Heart left ventricle (tissue), 13 donors: ENCODE results near the gene ABCA7.

ENCODE experiments used
- POLR2A ChIP-seq, 2 donors: fragments of 450-650 bp; IDR thresholded peaks; one replicate each; pipeline ENCODE4 v1.6.1; 2017; ENCODE audit warnings: antibody characterized with exemption in 2 of 2, mild to moderate bottlenecking in 2 of 2, moderate library complexity in 2 of 2
- TF ChIP-seq, protein P1 (sequence below), 12 donors: fragments of 200-600 bp; sonication (generic) in 4 of 12; IDR thresholded peaks; one replicate each; pipeline versions ENCODE4 v1.5.0 to v1.8.0; 2018 to 2022; ENCODE audit warnings: antibody characterized with exemption in 12 of 12, mild to moderate bottlenecking in 5 of 12
- donor health status: ischemic (EF 13 %, LVEDD 7.1; RV severe dilation, severe dysfunction).
- donor health status: DM: no; HTN: yes; CAD: no.
- donor health status: DM: no; HTN: no; CAD: no.
- donor health status: ischemic (EF 25% LVEDD 6.9; RV normal size, moderate dysfunction).
- donor health status: ischemic (EF 25% LVEDD 5.7; RV mildly dilated, moderate dysfunction).
- donor health status: ischemic (EF 35%, LVEDD 5.7; RV mildly dilated, moderate dysfunction).
- donor health status: nonischemic (EF 11% LVEDD 7.7; RV severe dilation, severe dysfunction).
- donor health status: DM: yes; HTN: yes; CAD: no.
- donor health status: PGD.
- donor health status: ischemic (EF 29% LVEDD 5.4; RV normal size, mild dysfunction).
- donor health status: nonischemic (EF 23%, LVEDD 6.1; RV moderate dilation, normal function).

DNA sequence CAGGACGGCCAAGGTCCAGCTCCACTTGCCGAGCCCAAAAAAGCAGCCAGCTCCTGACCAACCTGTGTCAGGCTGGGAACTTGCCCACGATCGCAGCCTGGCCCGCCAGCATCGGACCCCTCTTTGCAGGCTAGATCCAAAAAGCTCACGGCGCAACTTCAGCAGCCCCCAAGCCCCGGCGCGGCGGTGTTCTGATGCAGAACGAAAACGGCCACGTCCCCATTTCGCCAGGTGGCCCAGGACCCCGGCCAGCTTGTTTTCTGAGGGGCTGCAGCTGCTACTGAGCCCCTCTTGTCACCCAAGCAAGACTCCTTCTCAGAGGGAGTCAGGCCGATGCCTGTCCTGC is 20.3 kb upstream of the ABCA7 start:
- TF ChIP-seq, protein P1, sequence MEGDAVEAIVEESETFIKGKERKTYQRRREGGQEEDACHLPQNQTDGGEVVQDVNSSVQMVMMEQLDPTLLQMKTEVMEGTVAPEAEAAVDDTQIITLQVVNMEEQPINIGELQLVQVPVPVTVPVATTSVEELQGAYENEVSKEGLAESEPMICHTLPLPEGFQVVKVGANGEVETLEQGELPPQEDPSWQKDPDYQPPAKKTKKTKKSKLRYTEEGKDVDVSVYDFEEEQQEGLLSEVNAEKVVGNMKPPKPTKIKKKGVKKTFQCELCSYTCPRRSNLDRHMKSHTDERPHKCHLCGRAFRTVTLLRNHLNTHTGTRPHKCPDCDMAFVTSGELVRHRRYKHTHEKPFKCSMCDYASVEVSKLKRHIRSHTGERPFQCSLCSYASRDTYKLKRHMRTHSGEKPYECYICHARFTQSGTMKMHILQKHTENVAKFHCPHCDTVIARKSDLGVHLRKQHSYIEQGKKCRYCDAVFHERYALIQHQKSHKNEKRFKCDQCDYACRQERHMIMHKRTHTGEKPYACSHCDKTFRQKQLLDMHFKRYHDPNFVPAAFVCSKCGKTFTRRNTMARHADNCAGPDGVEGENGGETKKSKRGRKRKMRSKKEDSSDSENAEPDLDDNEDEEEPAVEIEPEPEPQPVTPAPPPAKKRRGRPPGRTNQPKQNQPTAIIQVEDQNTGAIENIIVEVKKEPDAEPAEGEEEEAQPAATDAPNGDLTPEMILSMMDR (IDR thresholded peaks at IDR 0.05): no peak
- no peak for TF ChIP-seq POLR2A (IDR thresholded peaks at IDR 0.05)
